Ramos (cell line): ENCODE measurements around the gene RHEB.

Experiments
- in situ Hi-C: fragments of 300-500 bp; cut with MboI; formaldehyde crosslinking; loops from one replicate; pipeline ENCODE4 v1.14.3; 2022; ENCODE audit warnings: low sequenced_read_pairs; ENCODE audit not compliant: unreplicated experiment

Gene RHEB

DNA sequence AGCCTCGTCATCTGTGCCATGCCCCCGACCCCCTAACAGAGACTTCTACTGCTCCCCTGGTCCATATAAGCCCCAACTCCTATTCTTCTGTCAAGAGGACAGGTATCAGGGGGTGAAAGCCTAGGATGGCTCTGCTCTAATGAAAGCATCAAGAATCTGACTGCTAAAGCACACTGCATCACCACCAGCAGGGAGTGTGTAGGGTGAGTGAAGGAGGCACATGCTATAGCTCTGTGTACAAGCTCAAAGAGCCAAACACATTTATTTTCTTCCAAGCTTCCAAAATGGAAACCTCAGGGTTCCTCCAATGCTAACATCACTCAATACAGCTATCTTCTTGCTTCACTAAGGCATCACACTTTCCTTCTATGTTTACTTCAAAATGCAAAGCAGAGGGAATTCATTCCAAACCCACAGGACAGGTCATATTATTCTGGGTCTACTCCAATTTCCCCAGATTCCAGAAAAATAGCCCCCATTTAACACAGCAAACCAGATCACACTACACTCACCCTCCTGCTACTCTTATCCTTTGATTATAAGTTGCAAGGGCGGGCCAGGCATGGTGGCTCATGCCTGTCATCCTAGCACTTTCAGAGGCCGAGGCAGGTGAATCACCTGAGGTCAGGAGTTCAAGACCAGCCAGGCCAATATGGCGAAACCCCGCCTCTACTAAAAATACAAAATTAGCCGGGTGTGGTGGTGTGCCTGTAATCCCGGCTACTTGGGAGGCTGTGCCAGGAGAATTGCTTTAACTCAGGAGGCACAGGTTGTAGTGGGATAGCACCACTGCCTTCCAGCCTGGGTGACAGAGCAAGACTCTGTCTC, 36.6 kb downstream of the RHEB start:
- in situ Hi-C loops: no loop called here

- in situ Hi-C loops: no loop called here
Measured at GRCh38 chr7:151481650-151482505, 37.8 kb downstream of the RHEB start.

- in situ Hi-C loops: no loop called here
Measured at GRCh38 chr7:151477867-151478266, 41.8 kb downstream of the RHEB start.

DNA sequence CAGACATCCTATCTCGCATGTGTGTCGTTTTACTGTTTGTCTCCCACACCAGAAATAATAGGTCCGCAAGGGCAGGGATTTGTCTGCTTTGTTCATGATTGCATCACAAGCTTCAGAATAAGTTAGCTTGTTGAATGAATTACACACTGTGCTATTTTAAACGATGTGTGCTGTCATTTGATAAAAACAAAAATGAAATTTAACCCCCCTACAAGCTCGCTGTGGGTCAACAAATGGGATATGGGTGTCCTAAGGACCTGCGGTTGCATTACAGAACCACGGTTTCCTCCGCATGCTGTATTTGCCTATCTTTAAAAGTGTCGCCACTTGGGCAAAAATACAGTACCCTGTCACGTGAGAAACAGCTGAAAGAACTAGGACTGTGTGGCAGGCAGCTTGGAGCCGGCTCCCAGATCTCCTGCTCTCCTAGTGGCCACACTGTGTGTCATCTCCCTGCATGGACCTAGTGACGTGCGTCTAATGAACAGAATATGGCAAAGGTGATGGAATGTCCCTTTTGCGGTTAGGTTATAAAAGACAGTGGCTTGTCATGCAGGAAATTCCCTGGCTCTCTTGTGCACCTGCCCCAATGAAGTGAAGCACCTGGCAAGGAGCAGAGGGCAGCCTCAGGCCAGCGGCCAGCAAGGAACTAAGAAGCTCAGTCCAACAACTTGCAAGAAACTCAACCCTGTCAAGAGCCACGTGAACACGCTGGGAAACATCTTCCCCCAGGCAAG, 46.9 kb downstream of the RHEB start:
- in situ Hi-C loops: no loop called here

DNA sequence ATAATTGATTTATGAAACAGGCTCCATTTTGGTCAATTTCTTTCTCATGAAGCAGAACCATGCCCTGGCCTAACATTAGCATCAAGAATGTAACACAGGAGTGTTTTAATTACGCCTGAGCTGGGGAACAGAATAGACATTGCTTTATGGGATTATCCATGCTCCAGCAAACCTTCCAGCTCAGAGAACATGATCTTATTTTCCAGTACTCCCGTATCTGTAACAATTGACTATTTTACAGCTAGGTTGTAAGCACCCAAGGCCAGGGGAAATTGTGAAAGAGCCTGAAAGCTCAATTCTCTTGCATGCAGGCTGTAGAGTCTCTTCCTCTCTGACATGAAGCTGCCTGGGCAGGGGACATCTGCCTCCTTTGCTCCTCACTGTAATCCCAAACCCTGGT, 49.0 kb downstream of the RHEB start:
- in situ Hi-C loops: no loop called here

- in situ Hi-C loops: no loop called here
Measured at GRCh38 chr7:151469281-151469680, 50.4 kb downstream of the RHEB start.

- in situ Hi-C loops: no loop called here
Measured at GRCh38 chr7:151468217-151469018, 51.3 kb downstream of the RHEB start.

GRCh38 chr7:151465169-151465568, 54.5 kb downstream of the RHEB start:
- in situ Hi-C loops: no loop called here

DNA sequence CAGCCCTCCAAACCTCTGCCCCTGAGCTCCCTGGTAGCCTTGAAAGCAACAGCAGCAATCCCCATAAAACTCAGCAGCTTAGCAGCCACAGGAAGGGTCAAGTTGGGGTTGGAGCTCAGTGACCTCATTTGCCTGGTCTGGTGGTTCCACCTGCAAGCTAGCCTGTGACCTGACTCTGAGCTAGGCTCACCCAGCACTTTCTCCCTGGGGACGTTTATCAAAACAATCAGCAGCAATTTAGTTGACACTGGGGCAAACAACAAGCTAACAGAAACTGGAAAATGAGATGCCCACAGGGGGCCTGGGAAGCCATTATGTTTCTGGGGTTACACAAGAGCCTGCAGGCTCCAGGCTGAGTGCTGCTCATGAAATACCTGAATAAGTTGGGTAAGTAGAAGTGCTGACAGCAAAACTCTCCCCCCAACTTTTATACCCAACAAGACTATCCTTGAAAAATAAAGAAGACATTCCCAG, 57.4 kb downstream of the RHEB start:
- in situ Hi-C loops: no loop called here

DNA sequence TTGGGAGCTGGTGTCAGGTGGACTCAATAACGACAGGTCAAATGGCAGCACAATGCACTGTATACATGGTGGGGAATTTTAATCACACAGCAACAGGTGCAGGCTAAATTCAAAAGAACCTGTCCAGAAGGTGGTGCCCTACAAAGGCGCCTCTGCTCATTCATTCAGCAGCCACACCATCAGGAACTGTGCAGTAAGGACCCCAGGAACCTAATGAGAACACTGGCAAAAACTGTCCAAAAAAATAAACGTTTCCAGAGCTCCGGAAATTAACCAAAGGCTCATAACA, 57.8 kb downstream of the RHEB start:
- in situ Hi-C loops: no loop called here

DNA sequence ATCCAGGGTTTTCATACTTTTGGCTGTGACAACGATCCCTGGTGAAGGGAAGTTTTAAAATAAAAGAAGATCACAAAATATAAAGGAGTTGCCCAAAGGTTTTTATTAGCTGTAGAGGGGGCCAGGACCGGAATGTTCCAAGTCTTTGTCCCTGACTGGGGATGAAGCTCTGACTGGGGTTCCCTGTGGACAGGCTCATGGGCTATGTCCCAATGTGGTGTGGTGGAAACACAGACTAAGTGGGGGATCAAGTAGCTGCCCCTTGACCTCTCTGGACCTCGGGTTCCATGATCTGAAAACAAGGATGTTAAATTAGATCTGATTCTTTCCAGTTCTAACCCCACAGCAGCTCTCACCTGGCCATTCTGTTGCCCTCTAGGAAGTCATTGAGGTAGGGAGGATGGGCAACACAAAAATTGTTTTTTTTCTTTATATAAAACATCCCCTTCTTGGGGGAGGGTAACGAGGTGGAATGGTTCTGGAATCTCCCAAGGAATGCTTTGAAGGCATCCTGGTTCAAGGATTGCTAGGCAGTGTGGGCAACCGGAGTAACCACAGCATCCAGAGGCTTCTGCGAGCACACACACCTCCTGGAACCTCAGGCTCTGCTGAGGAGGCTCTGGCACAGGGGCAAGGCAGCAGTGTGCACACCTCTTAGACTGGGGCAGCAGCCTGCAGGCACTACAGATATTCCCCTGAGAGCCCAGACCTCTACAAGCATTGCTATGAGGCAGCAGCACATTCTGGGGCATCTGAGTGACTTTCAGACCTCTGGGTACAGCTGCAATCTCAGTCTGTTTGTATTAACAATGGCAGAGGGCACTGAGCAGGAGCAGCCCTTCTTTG, 58.4 kb downstream of the RHEB start:
- in situ Hi-C loops: no loop called here

DNA sequence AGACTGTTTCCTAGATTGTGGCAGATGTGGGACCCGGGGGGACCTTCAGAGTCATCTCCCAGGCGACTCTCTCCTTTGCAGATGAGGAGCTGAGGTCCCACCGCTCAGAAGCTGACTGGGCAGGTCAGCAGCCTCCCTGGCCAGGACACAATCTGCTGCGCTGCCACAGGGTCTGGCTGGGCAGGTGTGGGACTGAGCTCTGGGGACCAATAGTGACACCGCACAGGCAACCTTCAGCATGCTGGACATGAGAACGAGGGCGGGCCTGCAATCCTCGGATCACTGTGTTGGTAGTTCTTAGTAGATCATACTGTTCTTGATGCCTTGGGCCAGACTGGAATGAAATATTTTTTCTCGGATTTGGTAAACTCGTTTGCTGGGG, 59.2 kb downstream of the RHEB start:
- in situ Hi-C loops: no loop called here

DNA sequence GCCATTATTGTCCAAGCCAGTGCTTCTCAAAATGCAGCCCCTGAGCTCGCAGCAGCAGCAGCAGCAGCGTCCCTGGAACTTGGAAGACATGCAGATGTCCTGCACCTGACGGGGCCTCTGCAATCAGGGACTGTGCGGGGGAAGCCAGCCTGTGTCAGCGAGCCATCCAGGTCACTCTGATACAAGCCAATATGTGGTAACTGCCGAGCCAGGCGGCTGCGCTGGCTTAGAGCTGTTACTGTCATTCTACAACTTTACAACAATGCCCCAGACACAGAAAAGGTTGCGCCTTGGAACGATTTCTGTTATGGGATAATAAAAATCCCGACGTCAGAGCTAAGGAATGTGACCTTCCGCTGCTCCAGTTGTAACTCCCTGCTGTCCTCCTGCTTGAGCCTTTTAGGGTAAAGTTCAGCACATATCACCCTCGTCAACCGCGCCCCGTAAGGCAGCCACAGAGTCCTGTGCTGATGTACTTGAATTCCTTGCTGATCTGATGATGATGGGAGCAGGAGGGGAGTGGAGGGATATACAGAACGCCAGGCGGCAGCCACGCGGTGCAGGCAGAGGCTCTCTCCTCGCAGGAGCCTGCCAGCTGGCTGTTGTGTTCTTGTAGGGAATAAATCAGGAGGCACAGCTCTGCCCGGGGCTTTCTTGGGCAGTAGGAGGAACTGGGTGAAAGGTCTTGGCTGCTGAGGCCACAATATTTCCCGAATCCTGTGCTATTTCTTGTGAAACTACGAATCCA, 59.8 kb downstream of the RHEB start:
- in situ Hi-C loops: no loop called here

DNA sequence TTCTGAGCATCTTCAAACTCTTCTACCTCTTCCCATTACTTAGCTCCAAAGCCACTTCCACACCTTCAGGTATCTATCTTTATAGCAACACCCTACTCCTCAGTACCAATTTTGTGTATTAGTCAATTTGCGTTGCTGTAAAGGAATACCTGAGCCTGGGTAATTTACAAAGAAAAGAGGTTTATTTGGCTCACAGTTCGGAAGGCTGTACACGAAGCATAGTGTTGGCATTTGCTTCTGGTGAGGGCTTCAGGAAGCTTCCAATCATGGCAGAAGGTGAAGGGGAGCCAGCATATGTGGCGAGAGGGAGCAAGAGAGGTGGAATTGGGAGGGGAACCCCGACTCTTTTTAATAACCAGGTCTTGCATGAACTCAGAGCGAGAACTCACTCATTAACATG, 62.2 kb downstream of the RHEB start:
- in situ Hi-C loops: no loop called here

GRCh38 chr7:151456782-151457181, 62.9 kb downstream of the RHEB start:
- in situ Hi-C loops: no loop called here

DNA sequence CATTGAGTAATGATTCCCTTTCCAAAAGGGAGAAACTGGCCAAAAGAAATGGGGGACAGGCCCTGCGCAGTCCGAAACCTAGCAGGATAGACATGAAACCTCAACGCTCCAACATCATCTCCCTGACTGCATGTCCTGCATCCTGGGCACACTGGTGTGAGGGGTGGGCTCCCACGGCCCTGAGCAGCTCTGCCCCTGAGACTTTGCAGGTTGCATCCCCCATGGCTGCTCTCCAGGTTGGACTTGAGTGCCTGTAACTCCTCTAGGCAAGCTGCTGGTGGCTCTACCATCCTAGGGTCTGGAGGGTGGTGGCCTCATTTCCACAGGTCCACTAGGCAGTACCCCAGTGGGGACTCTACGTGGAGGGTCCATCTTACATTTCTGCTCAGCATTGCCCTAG, 63.4 kb downstream of the RHEB start:
- in situ Hi-C loops: no loop called here

GRCh38 chr7:151455690-151456089, 64.0 kb downstream of the RHEB start:
- in situ Hi-C loops: no loop called here

DNA sequence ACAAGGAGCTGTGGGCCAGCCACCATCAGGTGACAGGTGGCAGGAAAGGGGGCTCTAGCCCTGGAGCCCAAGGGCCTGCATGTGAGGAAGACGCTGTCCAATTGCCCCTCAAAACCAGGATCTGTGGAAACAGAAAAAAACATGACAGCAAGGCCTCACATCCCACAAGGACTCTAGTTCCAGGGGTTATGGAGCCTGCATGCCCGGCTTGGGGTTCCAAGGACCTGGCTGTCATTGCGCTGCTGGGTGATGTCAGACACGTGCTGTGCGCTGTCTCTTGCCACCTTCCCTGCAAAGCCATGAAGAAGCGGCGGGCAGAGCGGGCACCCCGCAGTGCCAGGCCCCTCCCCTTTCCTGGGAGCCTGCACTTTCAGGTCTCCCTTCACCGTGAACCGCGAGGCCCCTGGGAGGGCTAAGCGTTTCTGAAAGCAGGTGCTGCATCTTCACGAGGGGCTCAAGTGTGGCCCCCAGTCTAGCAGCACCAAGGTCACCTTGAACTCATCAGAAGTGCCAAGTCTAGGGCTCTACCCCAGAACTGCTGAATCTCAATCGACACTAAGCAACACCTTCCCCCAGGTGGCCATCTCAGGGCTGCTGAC, 64.7 kb downstream of the RHEB start:
- in situ Hi-C loops: no loop called here
